Lung microvascular endothelial cell (primary cell): ENCODE results near the gene FHOD3. TPM values are rescaled to one million over a fixed set of nuclear protein-coding genes. Genes with fewer than 3 reads are reported as not detected.
"Not testable (repeated sequence)": the region's sequence is repeated elsewhere in the genome, so short reads cannot be mapped to it uniquely, and the experiment has no call there.

Source experiments
- DNase-seq, 2 donors: peaks; one replicate each; pipeline versions ENCODE4 v3.0.0 to v3.0.0-alpha.2; 2010; ENCODE audit warnings: low read depth in 2 of 2
- total RNA-seq: library from RNA; depleted of rRNA; stranded (reverse); fragments of >200 nt; gene quantifications from 2 replicates; pipeline ENCODE4 v1.2.1, GENCODE V29; 2014

Gene FHOD3
- total RNA-seq, 1 donor from 2014 or later = under 0.01 TPM

GRCh38 chr18:36349552-36349951 is 52.0 kb downstream of the FHOD3 start:
- no peak for DNase-seq

GRCh38 chr18:36350251-36350651 is 52.7 kb downstream of the FHOD3 start:
- peak in 1 of 2 donors; percentile 19 for DNase-seq

- no peak for DNase-seq
Observed at GRCh38 chr18:36350839-36351469, 53.4 kb downstream of the FHOD3 start.

- DNase-seq = peak in 1 of 2 donors; percentile 83
Observed at GRCh38 chr18:36352384-36352783, 54.9 kb downstream of the FHOD3 start.

- DNase-seq = peak in 1 of 2 donors; percentile 25
Observed at GRCh38 chr18:36354989-36355388, 57.5 kb downstream of the FHOD3 start.

- no peak for DNase-seq
Observed at GRCh38 chr18:36355511-36355910, 58.0 kb downstream of the FHOD3 start.

- not testable (repeated sequence) for DNase-seq
Observed at GRCh38 chr18:36356741-36357140, 59.2 kb downstream of the FHOD3 start.

- DNase-seq = no peak
Observed at GRCh38 chr18:36358141-36358540, 60.6 kb downstream of the FHOD3 start.

GRCh38 chr18:36360256-36360909 is 62.9 kb downstream of the FHOD3 start:
- DNase-seq = no peak

- DNase-seq = no peak
Observed at GRCh38 chr18:36364911-36365624, 67.6 kb downstream of the FHOD3 start.

GRCh38 chr18:36365836-36366775 is 68.6 kb downstream of the FHOD3 start:
- DNase-seq = peak in 1 of 2 donors; percentile 18

- no peak for DNase-seq
Observed at GRCh38 chr18:36366994-36367839, 69.7 kb downstream of the FHOD3 start.

- DNase-seq = no peak
Observed at GRCh38 chr18:36368889-36369288, 71.4 kb downstream of the FHOD3 start.

GRCh38 chr18:36372903-36373311 is 75.4 kb downstream of the FHOD3 start:
- DNase-seq = peak in 1 of 2 donors; percentile 61

GRCh38 chr18:36374262-36374661 is 76.7 kb downstream of the FHOD3 start:
- peak in 1 of 2 donors; percentile 18 for DNase-seq

- peak in 1 of 2 donors; percentile 63 for DNase-seq
Observed at GRCh38 chr18:36375118-36375517, 77.6 kb downstream of the FHOD3 start.

GRCh38 chr18:36376361-36376760 is 78.8 kb downstream of the FHOD3 start:
- peak in 1 of 2 donors; percentile 21 for DNase-seq

- DNase-seq = no peak
Observed at GRCh38 chr18:36377626-36378025, 80.1 kb downstream of the FHOD3 start.

- no peak for DNase-seq
Observed at GRCh38 chr18:36378205-36378604, 80.7 kb downstream of the FHOD3 start.

- DNase-seq = no peak
Observed at GRCh38 chr18:36379435-36379984, 82.0 kb downstream of the FHOD3 start.
